ENCODE measurements around the gene SERPINB2. TPM values are rescaled to one million over a fixed set of nuclear protein-coding genes. Genes with fewer than 3 reads are reported as not detected.
A peak's percentile ranks its signal among the peaks of the same experiment; 100 is the strongest.

Gene SERPINB2, protein sequence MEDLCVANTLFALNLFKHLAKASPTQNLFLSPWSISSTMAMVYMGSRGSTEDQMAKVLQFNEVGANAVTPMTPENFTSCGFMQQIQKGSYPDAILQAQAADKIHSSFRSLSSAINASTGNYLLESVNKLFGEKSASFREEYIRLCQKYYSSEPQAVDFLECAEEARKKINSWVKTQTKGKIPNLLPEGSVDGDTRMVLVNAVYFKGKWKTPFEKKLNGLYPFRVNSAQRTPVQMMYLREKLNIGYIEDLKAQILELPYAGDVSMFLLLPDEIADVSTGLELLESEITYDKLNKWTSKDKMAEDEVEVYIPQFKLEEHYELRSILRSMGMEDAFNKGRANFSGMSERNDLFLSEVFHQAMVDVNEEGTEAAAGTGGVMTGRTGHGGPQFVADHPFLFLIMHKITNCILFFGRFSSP
- total RNA-seq (2021; fragmentation: NEBNext Ultra II Directional; extraction: Animal tissue kit (Norgen Biotek cat#: 25700)), result 10 to 100 TPM; 30.9 to 91.5 (median 36.1) TPM
- long read RNA-seq, transcript SERPINB2-201 (8 exons, 1,913 nt), result major isoform, 22 of 65 reads
- long read RNA-seq, partial matches to known transcripts, result 11 of 65 reads
- long read RNA-seq, other reads (novel, unspliced or antisense), result 31 of 65 reads

DNA sequence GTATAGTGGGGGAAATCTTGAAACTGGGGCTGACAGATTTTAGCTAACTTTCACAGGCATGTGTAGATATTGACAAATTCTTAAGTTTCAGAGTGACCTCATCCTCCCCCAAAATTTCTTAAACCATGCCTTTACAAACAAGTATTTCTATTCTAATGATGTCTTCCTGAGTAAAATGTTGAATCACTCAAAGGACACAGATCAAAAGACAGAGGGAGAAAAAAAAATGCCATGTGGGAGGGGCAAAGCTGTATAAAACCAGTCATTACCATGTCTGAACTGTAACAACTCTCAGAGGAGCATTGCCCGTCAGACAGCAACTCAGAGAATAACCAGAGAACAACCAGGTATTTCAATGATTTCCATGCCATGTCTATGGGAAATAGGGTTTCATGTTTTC lies at the start of gene SERPINB2:
TSS of gene SERPINB2 (plus strand) at position 282 of the 400 bp plus-strand sequence. CDS start 3,740 bp downstream, outside the sequence.
- peak; percentile 41 for DNase-seq
- H3K36me3 Mint-ChIP-seq (ENCODE audit: low read depth), result 0 out of 2 replicates have a peak, but pooled peaks cover 3% of the 10 kb centered on the region
- no peaks in the 10 kb centered on the region for H3K9me3 Mint-ChIP-seq
- no peaks in the 10 kb centered on the region for H3K27me3 Mint-ChIP-seq (ENCODE audit: insufficient read depth)
- TF ChIP-seq, protein P1, sequence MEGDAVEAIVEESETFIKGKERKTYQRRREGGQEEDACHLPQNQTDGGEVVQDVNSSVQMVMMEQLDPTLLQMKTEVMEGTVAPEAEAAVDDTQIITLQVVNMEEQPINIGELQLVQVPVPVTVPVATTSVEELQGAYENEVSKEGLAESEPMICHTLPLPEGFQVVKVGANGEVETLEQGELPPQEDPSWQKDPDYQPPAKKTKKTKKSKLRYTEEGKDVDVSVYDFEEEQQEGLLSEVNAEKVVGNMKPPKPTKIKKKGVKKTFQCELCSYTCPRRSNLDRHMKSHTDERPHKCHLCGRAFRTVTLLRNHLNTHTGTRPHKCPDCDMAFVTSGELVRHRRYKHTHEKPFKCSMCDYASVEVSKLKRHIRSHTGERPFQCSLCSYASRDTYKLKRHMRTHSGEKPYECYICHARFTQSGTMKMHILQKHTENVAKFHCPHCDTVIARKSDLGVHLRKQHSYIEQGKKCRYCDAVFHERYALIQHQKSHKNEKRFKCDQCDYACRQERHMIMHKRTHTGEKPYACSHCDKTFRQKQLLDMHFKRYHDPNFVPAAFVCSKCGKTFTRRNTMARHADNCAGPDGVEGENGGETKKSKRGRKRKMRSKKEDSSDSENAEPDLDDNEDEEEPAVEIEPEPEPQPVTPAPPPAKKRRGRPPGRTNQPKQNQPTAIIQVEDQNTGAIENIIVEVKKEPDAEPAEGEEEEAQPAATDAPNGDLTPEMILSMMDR (IDR thresholded peaks at IDR 0.05), result no peak
- H3K27ac Mint-ChIP-seq, result peak within 1 kb of the TSS; percentile 39; the same call in 1 of the 2 replicates
- H3K4me3 Mint-ChIP-seq, result peak within 1 kb of the TSS; percentile 70
- H3K4me1 Mint-ChIP-seq (ENCODE audit: low read depth), result peaks cover 48% of the 10 kb centered on the region

DNA sequence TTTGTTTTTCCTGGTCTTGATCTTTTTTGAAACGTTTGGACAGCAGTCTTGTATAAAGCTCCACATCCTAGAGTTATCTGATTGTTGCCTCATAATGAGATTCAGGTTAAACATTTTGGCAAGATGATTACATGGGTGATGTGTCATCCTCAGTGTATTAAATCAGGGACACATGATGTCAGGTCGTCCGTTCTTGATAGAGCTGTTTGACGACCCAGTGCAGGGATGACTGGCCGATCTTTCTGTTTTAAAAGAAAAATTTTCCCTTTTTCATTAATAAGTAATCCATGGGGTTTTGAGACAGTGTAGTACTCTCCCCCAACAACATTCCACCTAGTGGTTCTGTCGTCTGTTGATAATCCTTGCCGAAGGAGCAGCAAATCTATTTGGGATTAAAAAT lies 44.5 kb upstream of the SERPINB2 start:
- TF ChIP-seq, protein P1 (IDR thresholded peaks at IDR 0.05), result no peak
- peaks cover 12% of the 10 kb centered on the region for H3K36me3 Mint-ChIP-seq (ENCODE audit: low read depth)
- H3K27me3 Mint-ChIP-seq (ENCODE audit: insufficient read depth), result no peaks in the 10 kb centered on the region; the same call in 1 of the 2 replicates
- no peak overlapping the region for H3K27ac Mint-ChIP-seq
- no peak for DNase-seq
- H3K9me3 Mint-ChIP-seq, result peaks cover 8% of the 10 kb centered on the region; the same call in 1 of the 2 replicates
- peaks cover 56% of the 10 kb centered on the region for H3K4me1 Mint-ChIP-seq (ENCODE audit: low read depth)
- H3K4me3 Mint-ChIP-seq, result no peak overlapping the region

DNA sequence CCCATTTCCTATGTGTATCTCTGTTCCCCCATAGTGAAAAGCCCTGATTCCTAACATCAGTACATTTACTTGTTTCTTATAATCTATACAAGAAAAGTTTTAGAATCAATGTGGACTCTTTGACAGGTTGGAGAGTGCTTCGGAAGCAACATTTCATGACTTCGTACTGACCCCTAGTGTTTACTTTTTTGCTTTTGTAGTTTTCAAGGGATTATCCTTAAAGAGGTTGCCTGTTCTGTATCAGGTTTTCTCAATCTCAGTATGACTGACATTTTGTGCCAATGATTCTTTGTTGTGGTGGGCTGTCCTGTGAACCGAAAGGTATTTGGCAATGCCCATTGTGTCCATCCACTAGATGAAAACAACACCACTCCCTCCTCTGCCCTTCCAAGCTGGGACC lies 43.3 kb upstream of the SERPINB2 start:
- Mint-ChIP-seq H3K4me3 (peak overlapping the region; percentile 29; the same call in 1 of the 2 replicates), H3K4me1 (ENCODE audit: low read depth) (peaks cover 65% of the 10 kb centered on the region), H3K27me3 (ENCODE audit: insufficient read depth) (no peaks in the 10 kb centered on the region; the same call in 1 of the 2 replicates), H3K9me3 (peaks cover 4% of the 10 kb centered on the region; the same call in 1 of the 2 replicates), H3K27ac (peak overlapping the region; percentile 48; the same call in 1 of the 2 replicates), H3K36me3 (ENCODE audit: low read depth) (peaks cover 7% of the 10 kb centered on the region)
- DNase-seq, result peak; percentile 43
- TF ChIP-seq, protein P1 (IDR thresholded peaks at IDR 0.05), result peak; percentile 83

DNA sequence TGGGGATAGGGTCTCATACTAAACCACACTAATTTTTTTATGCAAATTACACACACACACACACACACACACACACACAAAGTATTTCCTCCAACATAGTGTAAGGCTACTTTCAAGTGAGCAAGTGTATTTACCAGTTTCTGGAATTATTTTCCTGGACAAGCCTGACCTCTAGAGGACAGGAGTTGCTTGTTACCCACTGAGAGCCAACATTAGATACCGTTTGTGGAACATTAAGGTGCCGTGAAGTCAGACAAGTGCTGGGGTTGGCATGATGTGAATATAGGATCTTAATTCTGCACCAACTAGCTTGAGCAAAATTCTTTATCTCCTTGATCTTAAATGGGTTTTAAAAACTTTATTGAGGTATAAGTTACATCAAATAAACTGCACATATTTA lies 39.3 kb upstream of the SERPINB2 start:
- DNase-seq, result peak; percentile 72
- Mint-ChIP-seq H3K4me3 (no peak overlapping the region), H3K27me3 (ENCODE audit: insufficient read depth) (no peaks in the 10 kb centered on the region; the same call in 1 of the 2 replicates), H3K27ac (no peak overlapping the region; the same call in 1 of the 2 replicates), H3K4me1 (ENCODE audit: low read depth) (peaks cover 63% of the 10 kb centered on the region), H3K36me3 (ENCODE audit: low read depth) (no peaks in the 10 kb centered on the region), H3K9me3 (no peaks in the 10 kb centered on the region)
- TF ChIP-seq, protein P1 (IDR thresholded peaks at IDR 0.05), result peak; percentile 82

DNA sequence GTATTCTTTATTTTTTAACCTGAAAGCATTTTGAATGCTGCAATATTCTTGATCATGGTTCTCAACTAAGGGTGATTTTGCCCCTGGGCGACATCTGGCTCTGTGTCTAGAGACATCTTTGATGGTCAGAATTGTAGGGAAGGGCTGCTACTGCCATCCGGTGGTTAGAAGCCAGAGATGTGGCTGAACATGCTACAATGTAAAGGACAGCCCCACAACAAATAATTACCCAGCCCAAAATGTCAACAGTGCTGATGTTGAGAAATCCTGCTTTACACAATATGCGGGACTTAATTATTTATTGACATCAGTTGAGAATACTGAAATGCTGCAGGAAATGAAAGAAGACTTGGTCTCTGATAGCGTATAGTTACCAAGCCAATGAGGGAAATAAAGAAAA lies 37.5 kb upstream of the SERPINB2 start:
- TF ChIP-seq, protein P1 (IDR thresholded peaks at IDR 0.05), result peak; percentile 81
- peaks cover 46% of the 10 kb centered on the region for H3K4me1 Mint-ChIP-seq (ENCODE audit: low read depth)
- no peaks in the 10 kb centered on the region; the same call in 1 of the 2 replicates for H3K36me3 Mint-ChIP-seq (ENCODE audit: low read depth)
- H3K9me3 Mint-ChIP-seq, result no peaks in the 10 kb centered on the region
- peak; percentile 49 for DNase-seq
- no peak overlapping the region for H3K4me3 Mint-ChIP-seq
- H3K27me3 Mint-ChIP-seq (ENCODE audit: insufficient read depth), result no peaks in the 10 kb centered on the region
- no peak overlapping the region for H3K27ac Mint-ChIP-seq
